Measurements from ENCODE around the gene STUM. TPM values are rescaled to one million over a fixed set of nuclear protein-coding genes. Genes with fewer than 3 reads are reported as not detected.

The STUM gene
- total and polyA plus RNA-seq, 10 of the 15 experiments (the other 5 are each of a cell fraction or from before 2014, with no cell fraction given): under 0.01 to 0.15 (median 0.09) TPM; not detected in 5

- WGBS (ENCODE audit: insufficient coverage, insufficient replicate concordance, low lambda C conversion rate, missing lambda C conversion rate): 93% methylated on average over 22 of the region's 23 CpGs
- FAIRE-seq (no peak), ATAC-seq (no peak), DNase-seq (ENCODE audit: low read depth, low spot score) (no peak)
- H3K27me3 ChIP-seq (replicated peaks in 1 of 2; ENCODE audit: control insufficient read depth in 2 of 2, insufficient read depth in 2 of 2, low read length in 1 of 2): no peaks in the 10 kb centered on the region
- H3K9me3 ChIP-seq (replicated peaks; ENCODE audit: control insufficient read depth, insufficient read depth, low read length): no peaks in the 10 kb centered on the region
- RAD21 ChIA-PET (ENCODE audit: unreplicated experiment): interaction anchor here (0.7 to 3.2 kb wide), 5 partner anchors 21 to 187 kb away, joined by 4 to 22 read pairs (median 5); no protein-coding TSS in a partner anchor
- H3K4me1 ChIP-seq (ENCODE audit: control insufficient read depth, insufficient read depth, low read length): peaks cover 27% of the 10 kb centered on the region
- no peaks in the 10 kb centered on the region for H4K20me1 ChIP-seq (ENCODE audit: control insufficient read depth, insufficient read depth)
- no peak overlapping the region for H3K27ac ChIP-seq (ENCODE audit: control insufficient read depth, insufficient read depth)
- H2AFZ ChIP-seq (ENCODE audit: control insufficient read depth, low read depth, low read length): no peak overlapping the region
- in situ Hi-C loops (cut with MboI) (no loop called here), intact Hi-C loops (cut with micrococcal nuclease; ENCODE audit: unreplicated experiment) (no loop called here)
- CTCF ChIA-PET: interaction anchor here (0.6 to 4.1 kb wide), 12 partner anchors 8 to 1110 kb away, joined by 3 to 27 read pairs (median 4); no protein-coding TSS in a partner anchor
- TF ChIP-seq STAT1 (conservative IDR thresholded peaks at IDR 0.05): no peak
- TF ChIP-seq PAX8 (IDR thresholded peaks at IDR 0.05): no peak
- no peak for TF ChIP-seq KDM1A (IDR thresholded peaks at IDR 0.05; ENCODE audit: borderline replicate concordance)
- TF ChIP-seq HSF1 (IDR thresholded peaks at IDR 0.05; ENCODE audit: low read depth, low read length): no peak
- TF ChIP-seq CBX5 (IDR thresholded peaks at IDR 0.05; ENCODE audit: low read depth): no peak
- no peak for TF ChIP-seq SRF (IDR thresholded peaks at IDR 0.05; ENCODE audit: low read depth in 2 of 2, low read length in 2 of 2)
- no peak for TF ChIP-seq WRNIP1 (IDR thresholded peaks at IDR 0.05; ENCODE audit: borderline replicate concordance, low read depth, low read length)
- no peak for TF ChIP-seq BCL11A (IDR thresholded peaks at IDR 0.05; ENCODE audit: low read depth, low read length)
- TF ChIP-seq ZNF24 (IDR thresholded peaks at IDR 0.05): no peak
- TF ChIP-seq CHD2 (IDR thresholded peaks at IDR 0.05; ENCODE audit: borderline replicate concordance, low read depth, low read length): no peak
- no peak overlapping the region for H3K4me3 ChIP-seq
- H3K79me2 ChIP-seq (ENCODE audit: control insufficient read depth, insufficient read depth, low read length): no peaks in the 10 kb centered on the region; the same call in 1 of the 2 replicates
- peaks cover 6 to 33% of the 10 kb centered on the region in 2 experiments; a peak in 3 of 4 replicates for H3K36me3 ChIP-seq (ENCODE audit: control insufficient read depth in 2 of 2, insufficient read depth in 2 of 2, low read length in 1 of 2)
- no peak overlapping the region for H3K4me2 ChIP-seq (ENCODE audit: control insufficient read depth, insufficient read depth)
- H3K9ac ChIP-seq (ENCODE audit: control insufficient read depth, insufficient read depth, low read length): no peak overlapping the region
- SMC1A ChIA-PET (ENCODE audit: uncharacterized antibody, unreplicated experiment): interaction anchor here (0.7 to 4.0 kb wide), 9 partner anchors 9 to 241 kb away, joined by 3 to 18 read pairs (median 5); no protein-coding TSS in a partner anchor
- BruUV-seq (replicated peaks): no TSS peak
- POLR2A ChIA-PET: interaction anchor here (1.2 to 1.8 kb wide), 2 partner anchors 21 to 183 kb away, joined by 3 to 4 read pairs; no protein-coding TSS in a partner anchor
Measured at GRCh38 chr1:226641671-226642231, 93.2 kb downstream of the STUM start.
